ENCODE results near the gene ROR2.
"Not testable (repeated sequence)": the region's sequence is repeated elsewhere in the genome, so short reads cannot be mapped to it uniquely, and the experiment has no call there.

ROR2 gene

GRCh38 chr9:91659529-91660495 is 290.2 kb downstream of the ROR2 start:
- DNase-seq, result peak; percentile 52

- DNase-seq, result peak; percentile 64
Observed at GRCh38 chr9:91658513-91659105, 291.4 kb downstream of the ROR2 start.

GRCh38 chr9:91657501-91657900 is 292.5 kb downstream of the ROR2 start:
- DNase-seq, result no peak

- DNase-seq, result no peak
Observed at GRCh38 chr9:91655658-91656057, 294.4 kb downstream of the ROR2 start.

- peak; percentile 35 for DNase-seq
Observed at GRCh38 chr9:91655215-91655614, 294.8 kb downstream of the ROR2 start.

GRCh38 chr9:91654527-91654926 is 295.5 kb downstream of the ROR2 start:
- no peak for DNase-seq

GRCh38 chr9:91647371-91647770 is 302.7 kb downstream of the ROR2 start:
- no peak for DNase-seq

GRCh38 chr9:91646702-91647101 is 303.3 kb downstream of the ROR2 start:
- no peak for DNase-seq

GRCh38 chr9:91644433-91644832 is 305.6 kb downstream of the ROR2 start:
- no peak for DNase-seq

- no peak for DNase-seq
Observed at GRCh38 chr9:91643481-91644077, 306.4 kb downstream of the ROR2 start.

- no peak for DNase-seq
Observed at GRCh38 chr9:91642771-91643170, 307.3 kb downstream of the ROR2 start.

- DNase-seq, result no peak
Observed at GRCh38 chr9:91640428-91640827, 309.6 kb downstream of the ROR2 start.

GRCh38 chr9:91639054-91639453 is 311.0 kb downstream of the ROR2 start:
- no peak for DNase-seq

- DNase-seq, result not testable (repeated sequence)
Observed at GRCh38 chr9:91634832-91635231, 315.2 kb downstream of the ROR2 start.

- DNase-seq, result no peak
Observed at GRCh38 chr9:91629718-91630117, 320.3 kb downstream of the ROR2 start.

GRCh38 chr9:91628892-91629291 is 321.1 kb downstream of the ROR2 start:
- DNase-seq, result no peak

GRCh38 chr9:91625331-91625730 is 324.7 kb downstream of the ROR2 start:
- DNase-seq, result no peak

GRCh38 chr9:91623004-91623403 is 327.0 kb downstream of the ROR2 start:
- DNase-seq, result no peak

- DNase-seq, result not testable (repeated sequence)
Observed at GRCh38 chr9:91622121-91622520, 327.9 kb downstream of the ROR2 start.

GRCh38 chr9:91614044-91614443 is 336.0 kb downstream of the ROR2 start:
- DNase-seq, result not testable (repeated sequence)

GRCh38 chr9:91611582-91611981 is 338.4 kb downstream of the ROR2 start:
- DNase-seq, result no peak

- DNase-seq, result no peak
Observed at GRCh38 chr9:91606255-91606995, 343.6 kb downstream of the ROR2 start.
